GM23338 (cell line): ENCODE measurements around the gene MFAP3. TPM values are rescaled to one million over a fixed set of nuclear protein-coding genes. Genes with fewer than 3 reads are reported as not detected.

Experiments used
- ATAC-seq: fragments of 200-7000 bp; cut with Tn5 transposase; 3 replicates; pipeline ENCODE4 v1.9.1; 2020
- DNase-seq: peaks from one replicate; pipeline ENCODE4 v3.0.0-alpha.2; 2015; ENCODE audit warnings: low spot score
- H2AFZ ChIP-seq: fragments of 200-600 bp; sonication (generic); 2 replicates; pipeline ENCODE4 v1.8.0; 2016; ENCODE audit warnings: antibody characterized with exemption, mild to moderate bottlenecking, moderate library complexity
- H3F3A ChIP-seq: fragments of 200-600 bp; sonication (generic); replicated peaks from 2 replicates; pipeline ENCODE4 v1.8.0; 2017; ENCODE audit warnings: antibody characterized with exemption, mixed run types, low read depth
- H3K27ac ChIP-seq: fragments of 200-600 bp; sonication (generic); 2 replicates; pipeline ENCODE4 v1.6.1; 2016; ENCODE audit warnings: low read depth
- H3K27me3 ChIP-seq: fragments of 200-600 bp; sonication (generic); 2 replicates; pipeline ENCODE4 v1.8.0; 2016; ENCODE audit warnings: mild to moderate bottlenecking, mixed run types, moderate library complexity; ENCODE audit not compliant: insufficient read depth
- H3K36me3 ChIP-seq: fragments of 200-600 bp; sonication (generic); 2 replicates; pipeline ENCODE4 v1.8.0; 2016; ENCODE audit warnings: mild to moderate bottlenecking; ENCODE audit not compliant: insufficient read depth
- H3K4me1 ChIP-seq: fragments of 200-600 bp; sonication (generic); 2 replicates; pipeline ENCODE4 v1.8.0; 2016; ENCODE audit warnings: mild to moderate bottlenecking, moderate library complexity; ENCODE audit not compliant: insufficient read depth
- H3K4me2 ChIP-seq: fragments of 200-600 bp; sonication (generic); 2 replicates; pipeline ENCODE4 v1.7.1; 2017; ENCODE audit warnings: mixed run types
- H3K4me3 ChIP-seq: fragments of 200-600 bp; sonication (generic); 2 replicates; pipeline ENCODE4 v1.6.1; 2016; ENCODE audit warnings: mixed run types
- H3K79me2 ChIP-seq: fragments of 200-600 bp; sonication (generic); replicated peaks from 2 replicates; pipeline ENCODE4 v1.8.0; 2017; ENCODE audit warnings: mild to moderate bottlenecking; ENCODE audit not compliant: insufficient read depth
- H3K9me2 ChIP-seq: fragments of 200-600 bp; sonication (generic); 2 replicates; pipeline ENCODE4 v1.8.0; 2017; ENCODE audit not compliant: insufficient read depth
- H4K20me1 ChIP-seq: fragments of 200-600 bp; sonication (generic); replicated peaks from 2 replicates; pipeline ENCODE4 v1.8.0; 2017; ENCODE audit warnings: mild to moderate bottlenecking; ENCODE audit not compliant: insufficient read depth
- H3K27ac Mint-ChIP-seq: 2 replicates; pipeline ENCODE4 v1.8.0; 2020; ENCODE audit warnings: inconsistent platforms, mild to moderate bottlenecking, moderate library complexity, mixed read lengths
- H3K27me3 Mint-ChIP-seq: 3 replicates; pipeline ENCODE4 v1.8.0; 2022; ENCODE audit warnings: low read depth, mild to moderate bottlenecking, moderate library complexity, mixed read lengths, inconsistent platforms; ENCODE audit not compliant: insufficient read depth, poor library complexity
- H3K36me3 Mint-ChIP-seq: 3 replicates; pipeline ENCODE4 v1.8.0; 2021; ENCODE audit warnings: low read depth, mild to moderate bottlenecking, inconsistent platforms, moderate library complexity, mixed read lengths
- H3K4me1 Mint-ChIP-seq: 3 replicates; pipeline ENCODE4 v1.8.0; 2020; ENCODE audit warnings: mild to moderate bottlenecking, inconsistent platforms, mixed read lengths
- H3K4me3 Mint-ChIP-seq: 3 replicates; pipeline ENCODE4 v1.8.0; 2021; ENCODE audit warnings: moderate library complexity, mild to moderate bottlenecking, inconsistent platforms, mixed read lengths
- H3K9me3 Mint-ChIP-seq: 3 replicates; pipeline ENCODE4 v1.8.0; 2020; ENCODE audit warnings: moderate library complexity, mild to moderate bottlenecking, inconsistent platforms, mixed read lengths
- EZH2phosphoT487 ChIP-seq: fragments of 200-600 bp; sonication (generic); IDR thresholded peaks from one replicate; pipeline ENCODE4 v1.8.1; 2018; ENCODE audit warnings: antibody characterized with exemption; ENCODE audit not compliant: unreplicated experiment
- NANOG ChIP-seq: IDR thresholded peaks from 2 replicates; pipeline ENCODE4 v1.6.1; 2016; ENCODE audit warnings: antibody characterized with exemption, borderline replicate concordance
- ZNF114 ChIP-seq: fragments of 250-450 bp; sonication (Bioruptor Pico); IDR thresholded peaks from 2 replicates; pipeline ENCODE4 v1.5.0; 2020; ENCODE audit warnings: mild to moderate bottlenecking, moderate library complexity
- ZNF331 ChIP-seq: fragments of 250-450 bp; sonication (Bioruptor Pico); IDR thresholded peaks from 2 replicates; pipeline ENCODE4 v1.5.0; 2020; ENCODE audit warnings: low read depth, mild to moderate bottlenecking, moderate library complexity
- polyA plus RNA-seq: library from polyadenylated mRNA; unstranded; fragments of >200 nt; fragmentation: Nextera tagmentation; extraction: Ambion mirVana; gene quantifications from 2 replicates; pipeline ENCODE4 v1.2.1, GENCODE V29; 2016
- total RNA-seq: library from RNA; depleted of rRNA; stranded (reverse); fragments of >200 nt; shearing (Covaris generic); gene quantifications from 2 replicates; pipeline ENCODE4 v1.2.3, GENCODE V29; 2014
- TF ChIP-seq, protein P1 (sequence below): fragments of 250-450 bp; sonication (Bioruptor Pico); IDR thresholded peaks from 2 replicates; pipeline ENCODE4 v1.5.0; 2020; ENCODE audit warnings: mild to moderate bottlenecking, moderate library complexity
- TF ChIP-seq, protein P2 (sequence below): IDR thresholded peaks from one replicate; pipeline ENCODE4 v1.6.1; 2018; ENCODE audit warnings: antibody characterized with exemption; ENCODE audit not compliant: unreplicated experiment
- TF ChIP-seq, protein P3 (sequence below): IDR thresholded peaks from 2 replicates; pipeline ENCODE4 v1.6.1; 2016; ENCODE audit warnings: antibody characterized with exemption

The MFAP3 gene
- total and polyA plus RNA-seq, 2 experiments from 2014 or later, result 2.9 to 47.5 TPM

DNA sequence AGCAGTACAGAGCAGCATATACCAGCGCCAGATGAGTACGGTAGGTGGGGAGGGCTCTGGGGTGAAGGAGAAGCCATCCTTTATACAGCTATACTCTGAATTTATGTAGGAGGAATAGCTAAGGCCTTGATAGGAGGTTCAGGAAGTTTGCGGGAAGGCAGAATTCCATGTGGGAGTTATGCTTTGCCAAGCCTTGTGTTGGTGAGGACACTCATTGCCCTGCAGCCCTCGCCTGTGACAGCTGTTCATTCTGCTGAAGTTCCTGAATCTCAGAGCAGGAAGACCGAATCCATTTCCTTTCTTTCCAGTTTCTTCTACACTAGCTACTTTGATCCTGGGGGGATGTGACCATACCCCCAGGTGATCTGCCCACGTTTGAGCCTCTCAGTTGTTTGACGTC, 7.7 kb downstream of the MFAP3 start (continued):
- TF ChIP-seq, protein P1, sequence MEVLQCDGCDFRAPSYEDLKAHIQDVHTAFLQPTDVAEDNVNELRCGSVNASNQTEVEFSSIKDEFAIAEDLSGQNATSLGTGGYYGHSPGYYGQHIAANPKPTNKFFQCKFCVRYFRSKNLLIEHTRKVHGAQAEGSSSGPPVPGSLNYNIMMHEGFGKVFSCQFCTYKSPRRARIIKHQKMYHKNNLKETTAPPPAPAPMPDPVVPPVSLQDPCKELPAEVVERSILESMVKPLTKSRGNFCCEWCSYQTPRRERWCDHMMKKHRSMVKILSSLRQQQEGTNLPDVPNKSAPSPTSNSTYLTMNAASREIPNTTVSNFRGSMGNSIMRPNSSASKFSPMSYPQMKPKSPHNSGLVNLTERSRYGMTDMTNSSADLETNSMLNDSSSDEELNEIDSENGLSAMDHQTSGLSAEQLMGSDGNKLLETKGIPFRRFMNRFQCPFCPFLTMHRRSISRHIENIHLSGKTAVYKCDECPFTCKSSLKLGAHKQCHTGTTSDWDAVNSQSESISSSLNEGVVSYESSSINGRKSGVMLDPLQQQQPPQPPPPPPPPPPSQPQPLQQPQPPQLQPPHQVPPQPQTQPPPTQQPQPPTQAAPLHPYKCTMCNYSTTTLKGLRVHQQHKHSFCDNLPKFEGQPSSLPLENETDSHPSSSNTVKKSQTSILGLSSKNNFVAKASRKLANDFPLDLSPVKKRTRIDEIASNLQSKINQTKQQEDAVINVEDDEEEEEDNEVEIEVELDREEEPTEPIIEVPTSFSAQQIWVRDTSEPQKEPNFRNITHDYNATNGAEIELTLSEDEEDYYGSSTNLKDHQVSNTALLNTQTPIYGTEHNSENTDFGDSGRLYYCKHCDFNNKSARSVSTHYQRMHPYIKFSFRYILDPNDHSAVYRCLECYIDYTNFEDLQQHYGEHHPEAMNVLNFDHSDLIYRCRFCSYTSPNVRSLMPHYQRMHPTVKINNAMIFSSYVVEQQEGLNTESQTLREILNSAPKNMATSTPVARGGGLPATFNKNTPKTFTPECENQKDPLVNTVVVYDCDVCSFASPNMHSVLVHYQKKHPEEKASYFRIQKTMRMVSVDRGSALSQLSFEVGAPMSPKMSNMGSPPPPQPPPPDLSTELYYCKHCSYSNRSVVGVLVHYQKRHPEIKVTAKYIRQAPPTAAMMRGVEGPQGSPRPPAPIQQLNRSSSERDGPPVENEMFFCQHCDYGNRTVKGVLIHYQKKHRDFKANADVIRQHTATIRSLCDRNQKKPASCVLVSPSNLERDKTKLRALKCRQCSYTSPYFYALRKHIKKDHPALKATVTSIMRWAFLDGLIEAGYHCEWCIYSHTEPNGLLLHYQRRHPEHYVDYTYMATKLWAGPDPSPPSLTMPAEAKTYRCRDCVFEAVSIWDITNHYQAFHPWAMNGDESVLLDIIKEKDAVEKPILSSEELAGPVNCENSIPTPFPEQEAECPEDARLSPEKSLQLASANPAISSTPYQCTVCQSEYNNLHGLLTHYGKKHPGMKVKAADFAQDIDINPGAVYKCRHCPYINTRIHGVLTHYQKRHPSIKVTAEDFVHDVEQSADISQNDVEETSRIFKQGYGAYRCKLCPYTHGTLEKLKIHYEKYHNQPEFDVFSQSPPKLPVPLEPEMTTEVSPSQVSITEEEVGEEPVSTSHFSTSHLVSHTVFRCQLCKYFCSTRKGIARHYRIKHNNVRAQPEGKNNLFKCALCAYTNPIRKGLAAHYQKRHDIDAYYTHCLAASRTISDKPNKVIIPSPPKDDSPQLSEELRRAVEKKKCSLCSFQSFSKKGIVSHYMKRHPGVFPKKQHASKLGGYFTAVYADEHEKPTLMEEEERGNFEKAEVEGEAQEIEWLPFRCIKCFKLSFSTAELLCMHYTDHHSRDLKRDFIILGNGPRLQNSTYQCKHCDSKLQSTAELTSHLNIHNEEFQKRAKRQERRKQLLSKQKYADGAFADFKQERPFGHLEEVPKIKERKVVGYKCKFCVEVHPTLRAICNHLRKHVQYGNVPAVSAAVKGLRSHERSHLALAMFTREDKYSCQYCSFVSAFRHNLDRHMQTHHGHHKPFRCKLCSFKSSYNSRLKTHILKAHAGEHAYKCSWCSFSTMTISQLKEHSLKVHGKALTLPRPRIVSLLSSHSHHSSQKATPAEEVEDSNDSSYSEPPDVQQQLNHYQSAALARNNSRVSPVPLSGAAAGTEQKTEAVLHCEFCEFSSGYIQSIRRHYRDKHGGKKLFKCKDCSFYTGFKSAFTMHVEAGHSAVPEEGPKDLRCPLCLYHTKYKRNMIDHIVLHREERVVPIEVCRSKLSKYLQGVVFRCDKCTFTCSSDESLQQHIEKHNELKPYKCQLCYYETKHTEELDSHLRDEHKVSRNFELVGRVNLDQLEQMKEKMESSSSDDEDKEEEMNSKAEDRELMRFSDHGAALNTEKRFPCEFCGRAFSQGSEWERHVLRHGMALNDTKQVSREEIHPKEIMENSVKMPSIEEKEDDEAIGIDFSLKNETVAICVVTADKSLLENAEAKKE (CRISPR knock-in tag), result no peak
- TF ChIP-seq ZNF114 (CRISPR knock-in tag) (no peak), ZNF331 (no peak)
- TF ChIP-seq, protein P2, sequence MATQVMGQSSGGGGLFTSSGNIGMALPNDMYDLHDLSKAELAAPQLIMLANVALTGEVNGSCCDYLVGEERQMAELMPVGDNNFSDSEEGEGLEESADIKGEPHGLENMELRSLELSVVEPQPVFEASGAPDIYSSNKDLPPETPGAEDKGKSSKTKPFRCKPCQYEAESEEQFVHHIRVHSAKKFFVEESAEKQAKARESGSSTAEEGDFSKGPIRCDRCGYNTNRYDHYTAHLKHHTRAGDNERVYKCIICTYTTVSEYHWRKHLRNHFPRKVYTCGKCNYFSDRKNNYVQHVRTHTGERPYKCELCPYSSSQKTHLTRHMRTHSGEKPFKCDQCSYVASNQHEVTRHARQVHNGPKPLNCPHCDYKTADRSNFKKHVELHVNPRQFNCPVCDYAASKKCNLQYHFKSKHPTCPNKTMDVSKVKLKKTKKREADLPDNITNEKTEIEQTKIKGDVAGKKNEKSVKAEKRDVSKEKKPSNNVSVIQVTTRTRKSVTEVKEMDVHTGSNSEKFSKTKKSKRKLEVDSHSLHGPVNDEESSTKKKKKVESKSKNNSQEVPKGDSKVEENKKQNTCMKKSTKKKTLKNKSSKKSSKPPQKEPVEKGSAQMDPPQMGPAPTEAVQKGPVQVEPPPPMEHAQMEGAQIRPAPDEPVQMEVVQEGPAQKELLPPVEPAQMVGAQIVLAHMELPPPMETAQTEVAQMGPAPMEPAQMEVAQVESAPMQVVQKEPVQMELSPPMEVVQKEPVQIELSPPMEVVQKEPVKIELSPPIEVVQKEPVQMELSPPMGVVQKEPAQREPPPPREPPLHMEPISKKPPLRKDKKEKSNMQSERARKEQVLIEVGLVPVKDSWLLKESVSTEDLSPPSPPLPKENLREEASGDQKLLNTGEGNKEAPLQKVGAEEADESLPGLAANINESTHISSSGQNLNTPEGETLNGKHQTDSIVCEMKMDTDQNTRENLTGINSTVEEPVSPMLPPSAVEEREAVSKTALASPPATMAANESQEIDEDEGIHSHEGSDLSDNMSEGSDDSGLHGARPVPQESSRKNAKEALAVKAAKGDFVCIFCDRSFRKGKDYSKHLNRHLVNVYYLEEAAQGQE, result no peak

DNA sequence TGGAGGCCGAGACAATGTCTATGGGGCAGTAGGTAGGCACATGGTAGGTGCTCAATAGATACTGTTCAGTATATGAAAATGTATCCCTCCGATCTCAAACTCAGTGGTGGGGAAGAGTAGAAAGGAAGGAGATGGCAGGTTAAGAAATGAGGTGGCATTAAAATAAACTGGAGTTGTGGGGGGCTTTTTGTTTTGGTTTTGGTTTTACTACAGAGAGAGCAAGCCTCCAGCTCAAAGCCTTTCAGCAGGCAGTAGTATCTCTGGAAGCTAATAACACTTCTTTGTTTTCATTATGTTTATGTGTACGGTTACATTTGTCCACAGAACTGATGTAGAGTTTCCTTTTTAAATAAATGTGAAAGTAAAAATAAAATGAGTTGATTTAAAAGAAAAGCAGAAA, 8.6 kb downstream of the MFAP3 start:
- TF ChIP-seq, protein P3, sequence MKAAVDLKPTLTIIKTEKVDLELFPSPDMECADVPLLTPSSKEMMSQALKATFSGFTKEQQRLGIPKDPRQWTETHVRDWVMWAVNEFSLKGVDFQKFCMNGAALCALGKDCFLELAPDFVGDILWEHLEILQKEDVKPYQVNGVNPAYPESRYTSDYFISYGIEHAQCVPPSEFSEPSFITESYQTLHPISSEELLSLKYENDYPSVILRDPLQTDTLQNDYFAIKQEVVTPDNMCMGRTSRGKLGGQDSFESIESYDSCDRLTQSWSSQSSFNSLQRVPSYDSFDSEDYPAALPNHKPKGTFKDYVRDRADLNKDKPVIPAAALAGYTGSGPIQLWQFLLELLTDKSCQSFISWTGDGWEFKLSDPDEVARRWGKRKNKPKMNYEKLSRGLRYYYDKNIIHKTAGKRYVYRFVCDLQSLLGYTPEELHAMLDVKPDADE, result no peak
- TF ChIP-seq ZNF114 (CRISPR knock-in tag), result no peak
- TF ChIP-seq, protein P2, result no peak
- no peak for TF ChIP-seq EZH2phosphoT487
- TF ChIP-seq NANOG, result no peak
- H3F3A ChIP-seq, result no peaks in the 10 kb centered on the region
- Mint-ChIP-seq H3K4me3 (no peak overlapping the region), H3K4me1 (no peaks in the 10 kb centered on the region), H3K9me3 (no peaks in the 10 kb centered on the region), H3K27me3 (no peaks in the 10 kb centered on the region), H3K36me3 (no peaks in the 10 kb centered on the region), H3K27ac (no peak overlapping the region)
- no peak overlapping the region for H3K4me3 ChIP-seq
- no peaks in the 10 kb centered on the region for H3K36me3 ChIP-seq
- H3K9me2 ChIP-seq, result no peaks in the 10 kb centered on the region
- DNase-seq (no peak), ATAC-seq (no peak)
- no peak overlapping the region for H3K4me2 ChIP-seq
- H2AFZ ChIP-seq, result no peak overlapping the region
- no peaks in the 10 kb centered on the region for H3K27me3 ChIP-seq
- H3K4me1 ChIP-seq, result no peaks in the 10 kb centered on the region
- H3K79me2 ChIP-seq, result peaks cover 9% of the 10 kb centered on the region; the same call in 1 of the 2 replicates
- H4K20me1 ChIP-seq, result peaks cover 10% of the 10 kb centered on the region; the same call in 1 of the 2 replicates
- no peak overlapping the region for H3K27ac ChIP-seq
